ENCODE results near the gene CFAP46. TPM values are rescaled to one million over a fixed set of nuclear protein-coding genes. Genes with fewer than 3 reads are reported as not detected.

CFAP46 gene
- total and polyA plus RNA-seq, 10 of the 15 experiments (the other 5 are each of a cell fraction or from before 2014, with no cell fraction given), result 0.01 to 0.18 (median 0.03) TPM; not detected in 7

DNA sequence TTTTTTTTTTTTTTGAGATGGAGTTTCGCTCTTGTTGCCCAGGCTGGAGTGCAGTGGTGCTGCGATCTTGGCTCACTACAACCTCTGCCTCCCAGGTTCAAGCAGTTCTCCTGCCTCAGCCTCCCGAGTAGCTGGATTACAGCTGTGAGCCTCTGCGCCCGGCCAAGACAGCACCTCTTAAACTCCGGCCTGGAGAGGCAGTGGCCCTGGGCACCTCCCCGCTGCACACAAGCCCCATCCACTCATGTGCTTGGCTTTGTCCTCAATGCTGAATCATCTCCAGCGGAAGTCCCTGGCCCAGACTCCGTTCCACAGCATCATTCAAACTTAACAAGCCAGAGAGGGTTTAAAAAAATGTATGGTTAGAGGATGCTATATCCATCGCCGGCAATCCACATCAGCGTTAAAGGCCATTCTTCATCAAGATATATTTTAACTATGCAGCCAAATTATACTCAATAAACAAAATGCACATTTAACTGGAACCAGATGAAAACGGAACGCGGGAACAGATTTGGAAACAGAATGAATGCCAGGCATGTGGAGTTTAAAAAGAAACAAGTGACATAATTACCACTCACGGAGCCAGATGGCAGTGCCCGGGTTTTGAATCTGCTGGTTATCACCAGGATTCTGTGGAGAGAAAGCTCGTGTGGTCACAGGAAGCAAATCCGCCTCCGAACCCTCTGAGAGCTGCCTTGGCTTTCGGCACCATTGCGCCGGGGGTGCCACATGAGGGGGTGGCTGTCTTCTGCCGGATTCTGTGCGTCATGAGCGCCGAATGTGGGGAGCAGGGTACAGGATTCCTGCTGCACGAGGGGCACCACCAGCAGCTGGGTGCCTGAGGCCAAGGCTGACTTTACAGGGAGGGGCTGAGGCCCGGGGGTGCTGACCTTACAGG, 45.6 kb upstream of the CFAP46 start:
- Histone ChIP-seq H3K4me3 (no peak overlapping the region), H3K79me2 (ENCODE audit: control insufficient read depth, insufficient read depth, low read length) (no peaks in the 10 kb centered on the region), H3K9ac (ENCODE audit: control insufficient read depth, insufficient read depth, low read length) (no peak overlapping the region), H4K20me1 (ENCODE audit: control insufficient read depth, insufficient read depth) (no peaks in the 10 kb centered on the region), H3K4me2 (ENCODE audit: control insufficient read depth, insufficient read depth) (no peak overlapping the region), H3K27me3 (replicated peaks in 1 of 2; ENCODE audit: control insufficient read depth in 2 of 2, insufficient read depth in 2 of 2, low read length in 1 of 2) (no peaks in the 10 kb centered on the region), H2AFZ (ENCODE audit: control insufficient read depth, low read depth, low read length) (no peak overlapping the region), H3K4me1 (ENCODE audit: control insufficient read depth, insufficient read depth, low read length) (no peaks in the 10 kb centered on the region), H3K9me3 (replicated peaks; ENCODE audit: control insufficient read depth, insufficient read depth, low read length) (no peaks in the 10 kb centered on the region; the same call in 2 of the 3 replicates), H3K27ac (ENCODE audit: control insufficient read depth, insufficient read depth) (no peak overlapping the region), H3K36me3 (ENCODE audit: control insufficient read depth in 2 of 2, insufficient read depth in 2 of 2, low read length in 1 of 2) (no peaks in the 10 kb centered on the region)
- no TSS peak for BruUV-seq (replicated peaks)
- intact Hi-C loops (cut with micrococcal nuclease; ENCODE audit: unreplicated experiment) (no loop called here), in situ Hi-C loops (cut with MboI) (no loop called here)
- SMC1A ChIA-PET (ENCODE audit: uncharacterized antibody, unreplicated experiment), result no interaction called here
- DNase-seq (ENCODE audit: low read depth, low spot score), result no peak
- 57% methylated on average over 29 of the region's 29 CpGs for WGBS (ENCODE audit: insufficient coverage, insufficient replicate concordance, low lambda C conversion rate, missing lambda C conversion rate)
- POLR2A ChIA-PET, result no interaction called here
- TF ChIP-seq RAD51 (IDR thresholded peaks at IDR 0.05), result no peak
- TF ChIP-seq SMAD1 (IDR thresholded peaks at IDR 0.05; ENCODE audit: low read depth, partially characterized antibody), result no peak
- no peak for TF ChIP-seq NR2C2 (IDR thresholded peaks at IDR 0.05; ENCODE audit: borderline replicate concordance, control insufficient read depth, insufficient read length, low read depth)
- TF ChIP-seq, protein P1, sequence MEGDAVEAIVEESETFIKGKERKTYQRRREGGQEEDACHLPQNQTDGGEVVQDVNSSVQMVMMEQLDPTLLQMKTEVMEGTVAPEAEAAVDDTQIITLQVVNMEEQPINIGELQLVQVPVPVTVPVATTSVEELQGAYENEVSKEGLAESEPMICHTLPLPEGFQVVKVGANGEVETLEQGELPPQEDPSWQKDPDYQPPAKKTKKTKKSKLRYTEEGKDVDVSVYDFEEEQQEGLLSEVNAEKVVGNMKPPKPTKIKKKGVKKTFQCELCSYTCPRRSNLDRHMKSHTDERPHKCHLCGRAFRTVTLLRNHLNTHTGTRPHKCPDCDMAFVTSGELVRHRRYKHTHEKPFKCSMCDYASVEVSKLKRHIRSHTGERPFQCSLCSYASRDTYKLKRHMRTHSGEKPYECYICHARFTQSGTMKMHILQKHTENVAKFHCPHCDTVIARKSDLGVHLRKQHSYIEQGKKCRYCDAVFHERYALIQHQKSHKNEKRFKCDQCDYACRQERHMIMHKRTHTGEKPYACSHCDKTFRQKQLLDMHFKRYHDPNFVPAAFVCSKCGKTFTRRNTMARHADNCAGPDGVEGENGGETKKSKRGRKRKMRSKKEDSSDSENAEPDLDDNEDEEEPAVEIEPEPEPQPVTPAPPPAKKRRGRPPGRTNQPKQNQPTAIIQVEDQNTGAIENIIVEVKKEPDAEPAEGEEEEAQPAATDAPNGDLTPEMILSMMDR (IDR thresholded peaks at IDR 0.05 in 2 of 3, conservative IDR thresholded peaks at IDR 0.05 in 1 of 3; ENCODE audit: control insufficient read depth in 2 of 3, extremely low read depth in 1 of 3, insufficient read depth in 1 of 3, low read depth in 3 of 3, low read length in 3 of 3), result no peak
- TF ChIP-seq TARDBP (IDR thresholded peaks at IDR 0.05; ENCODE audit: borderline replicate concordance), result no peak
- TF ChIP-seq GABPA (IDR thresholded peaks at IDR 0.05; ENCODE audit: low read depth), result no peak
- no peak for TF ChIP-seq POLR2AphosphoS2 (IDR thresholded peaks at IDR 0.05; ENCODE audit: low read depth, low read length)
- no peak for TF ChIP-seq NFIC (IDR thresholded peaks at IDR 0.05; ENCODE audit: low read depth, low read length)
- no peak for TF ChIP-seq BCL11A (IDR thresholded peaks at IDR 0.05; ENCODE audit: low read depth, low read length)
- no peak for TF ChIP-seq IKZF1 (conservative IDR thresholded peaks at IDR 0.05)
- RAD21 ChIA-PET (ENCODE audit: unreplicated experiment), result no interaction called here
- no peak for ATAC-seq
- CTCF ChIA-PET, result no interaction called here
- no peak for FAIRE-seq
